Measurements from ENCODE around the gene RASGRF1.
A peak's percentile ranks its signal among the peaks of the same experiment; 100 is the strongest.

The RASGRF1 gene

DNA sequence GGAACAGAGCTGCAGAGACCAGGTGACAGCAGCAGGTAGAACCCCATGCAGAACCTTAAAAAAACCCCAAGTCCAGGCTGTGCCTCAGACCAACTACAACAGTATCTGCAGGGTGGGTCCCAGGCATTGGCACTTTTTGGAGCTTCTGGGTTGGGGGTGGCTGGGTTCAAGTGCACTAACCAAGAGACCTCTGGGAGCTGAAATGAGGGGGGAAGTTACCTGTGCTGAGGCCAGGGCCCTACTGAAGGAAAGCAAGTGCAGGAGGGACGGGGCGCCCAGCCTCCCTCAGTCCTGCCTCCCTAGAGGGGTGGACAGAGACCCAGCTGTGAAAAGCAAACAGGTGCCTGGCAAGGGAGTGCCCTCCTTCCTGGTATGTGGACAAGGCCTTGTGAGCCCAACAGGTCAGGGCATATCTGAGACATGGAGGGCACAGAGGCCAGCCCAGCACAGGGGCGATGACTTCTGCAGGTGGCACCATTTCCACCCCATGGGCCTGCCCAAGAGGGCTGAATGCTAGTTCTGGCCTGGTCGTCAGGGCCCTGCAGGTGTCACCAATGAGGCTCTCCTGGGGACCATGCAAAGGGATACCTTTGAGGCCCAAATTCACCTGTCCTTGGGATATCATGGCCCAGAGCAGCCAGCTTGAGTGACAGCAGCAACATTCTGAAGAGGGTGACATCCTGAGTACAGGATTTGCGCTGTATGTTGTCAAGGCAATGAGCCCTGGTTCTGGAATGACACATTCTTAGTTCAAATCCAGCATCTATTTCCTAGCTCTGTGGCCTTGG, 164.4 kb downstream of the RASGRF1 start:
- no peak for DNase-seq

DNA sequence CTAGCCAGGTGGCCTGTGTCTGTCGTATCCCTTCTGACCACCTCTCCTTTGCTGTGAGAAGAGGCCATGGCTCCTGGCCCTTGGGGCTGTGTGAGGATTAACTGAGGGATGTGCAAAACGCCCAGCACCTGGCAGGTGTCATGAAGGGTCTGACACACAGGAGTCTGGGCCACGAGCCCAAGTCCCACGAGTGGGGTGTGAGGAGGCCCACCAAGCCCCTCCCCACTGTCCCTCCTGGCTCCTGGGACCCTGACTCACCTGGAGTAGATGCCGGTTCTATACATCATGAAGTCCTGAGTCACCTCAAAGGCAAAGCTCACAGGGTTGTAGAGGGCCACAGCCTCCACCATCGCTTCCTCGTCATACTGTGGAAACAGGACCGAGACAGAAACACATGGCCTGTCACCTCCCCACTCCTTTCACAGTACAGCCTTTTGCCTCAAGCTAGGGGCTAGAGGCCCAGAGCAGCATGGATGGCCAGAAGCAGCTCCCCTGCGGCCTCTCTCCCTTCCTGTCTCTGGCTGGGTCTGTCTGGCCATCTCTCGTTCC, 165.4 kb downstream of the RASGRF1 start:
- DNase-seq = no peak

DNA sequence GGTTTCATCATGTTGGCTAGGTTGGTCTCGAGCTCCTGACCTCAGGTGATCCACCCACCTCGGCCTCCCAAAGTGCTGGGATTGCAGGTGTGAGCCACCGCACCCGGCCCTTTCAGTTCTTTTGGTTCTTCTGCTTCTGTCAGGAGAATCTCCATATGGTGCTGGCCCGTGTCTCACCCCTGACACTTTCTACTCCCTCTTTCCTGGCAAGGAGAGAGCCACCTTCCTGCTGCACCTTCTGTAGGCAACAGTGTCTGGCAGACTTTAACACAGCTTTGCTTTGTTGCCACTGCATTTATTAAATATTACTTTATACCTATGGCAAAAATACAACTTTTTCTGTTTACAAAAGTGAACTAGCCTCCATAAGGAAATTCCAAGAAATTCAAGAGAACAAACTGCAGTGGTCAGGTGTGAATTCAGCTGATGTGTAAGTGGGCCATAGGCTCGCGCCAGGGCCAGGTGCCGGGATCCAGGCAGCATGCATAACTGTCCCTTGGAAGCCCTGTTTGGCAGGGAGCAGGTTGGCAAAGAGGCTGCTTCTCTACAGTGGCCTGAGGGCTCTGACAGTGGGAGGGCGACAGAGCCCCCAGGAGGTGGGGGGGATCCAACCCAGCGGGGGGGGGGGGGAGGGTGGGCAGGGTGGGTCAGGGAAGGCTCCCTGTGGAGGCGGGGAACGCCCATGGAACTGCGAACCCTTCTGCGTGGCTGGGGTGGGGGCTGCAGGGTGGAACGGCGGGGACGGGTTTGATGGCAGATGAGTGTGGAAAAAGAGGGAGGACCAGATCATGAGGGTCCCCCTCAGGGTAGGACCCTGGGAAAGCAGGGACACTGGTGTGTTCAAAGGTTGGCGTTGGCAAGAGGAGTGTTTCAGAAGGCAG, 166.9 kb downstream of the RASGRF1 start:
- DNase-seq = no peak

DNA sequence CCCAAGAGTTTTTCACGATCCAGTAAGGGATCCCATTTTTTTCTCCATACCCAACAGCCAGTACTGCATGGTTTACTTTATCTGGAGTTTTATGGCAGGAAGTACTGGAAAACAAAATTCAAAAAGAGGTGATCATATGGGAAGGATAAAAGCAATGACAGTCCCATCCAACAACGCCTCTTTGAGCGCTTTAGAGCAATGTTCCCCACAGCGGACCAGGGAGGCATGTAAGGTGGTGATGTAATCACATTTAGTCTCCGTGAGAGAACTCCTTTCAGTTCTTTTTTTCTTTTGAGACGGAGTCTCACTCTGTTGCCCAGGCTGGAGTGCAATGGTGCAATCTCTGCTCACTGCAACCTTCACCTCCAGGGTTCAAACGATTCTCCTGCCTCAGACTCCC, 167.6 kb downstream of the RASGRF1 start:
- no peak for DNase-seq

DNA sequence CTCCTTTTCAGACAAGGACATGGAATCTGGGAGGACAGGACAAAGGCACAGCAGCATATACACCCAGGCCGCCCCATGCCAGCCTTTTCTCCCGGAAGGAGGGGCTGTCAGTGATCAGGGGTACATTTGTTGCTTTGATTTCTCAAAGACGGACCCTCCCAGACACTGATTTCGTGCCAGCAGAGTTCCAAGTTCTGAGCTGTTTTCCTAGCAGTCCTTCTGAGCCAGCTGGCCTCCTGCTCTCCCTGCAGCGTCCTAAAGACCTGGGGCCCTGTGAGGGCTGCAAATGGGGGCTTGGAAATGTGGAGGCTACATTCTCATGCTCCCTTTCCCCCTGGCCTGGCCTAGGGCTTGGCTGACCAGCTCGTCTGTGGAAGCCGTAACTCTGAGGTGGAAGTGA, 168.1 kb downstream of the RASGRF1 start:
- no peak for DNase-seq

DNA sequence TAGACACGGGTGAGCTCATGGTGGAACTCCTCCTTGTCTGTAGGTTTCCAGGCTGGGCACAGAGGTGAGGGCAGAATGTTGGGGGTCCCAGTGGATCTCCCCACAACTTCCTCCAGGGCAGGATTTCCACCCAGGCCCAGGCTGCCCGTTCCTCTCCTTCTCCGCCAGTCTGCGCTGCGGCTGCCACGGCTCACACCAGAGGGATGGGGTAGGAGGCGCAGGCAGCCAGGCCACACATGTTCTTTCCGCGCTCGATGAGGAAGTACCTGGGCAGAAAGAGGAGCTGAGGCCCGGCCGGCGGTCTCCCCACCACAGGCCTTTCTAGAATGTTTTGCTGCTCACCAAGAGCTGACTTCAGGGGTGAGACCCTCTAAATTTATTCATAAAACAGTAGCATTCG, 168.6 kb downstream of the RASGRF1 start:
- no peak for DNase-seq

DNA sequence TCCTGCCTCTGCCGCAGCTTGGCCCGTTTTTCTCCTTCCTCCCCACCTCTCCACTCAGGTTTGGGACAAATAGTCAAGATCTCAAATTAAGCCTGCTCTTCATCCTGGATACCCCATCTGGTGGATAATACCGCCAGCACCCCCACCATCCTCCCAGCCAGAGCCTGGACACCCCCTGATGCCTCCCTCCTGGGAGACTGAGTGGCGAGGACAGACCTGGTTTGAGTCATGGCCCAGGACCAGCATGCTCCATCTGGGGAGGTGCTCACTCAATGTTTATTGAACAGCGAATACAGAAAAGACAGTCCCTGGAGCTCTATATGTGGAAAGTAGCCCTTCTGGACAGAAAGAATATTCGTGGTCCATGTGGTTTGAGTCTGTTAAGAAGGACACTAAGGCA, 169.1 kb downstream of the RASGRF1 start:
- no peak for DNase-seq

DNA sequence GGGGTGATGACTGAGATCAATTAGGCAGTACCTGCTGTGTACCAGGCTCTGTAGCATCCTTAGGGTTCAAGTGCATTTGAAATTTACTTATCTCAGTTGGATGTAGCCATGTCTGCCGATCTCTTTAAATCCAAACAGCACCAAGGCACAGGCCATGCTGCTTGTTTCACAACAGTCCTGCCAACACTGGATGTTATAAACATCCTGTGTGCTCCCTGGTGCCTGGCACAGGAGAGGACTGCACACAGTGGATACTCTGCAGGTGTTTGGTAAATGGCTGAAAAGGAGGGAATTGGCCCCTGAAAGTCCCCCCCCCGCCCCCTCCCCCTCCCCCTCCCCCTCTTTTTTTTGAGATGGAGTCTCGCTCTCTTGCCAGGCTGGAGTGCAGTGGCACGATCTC, 172.7 kb downstream of the RASGRF1 start:
- DNase-seq = no peak

DNA sequence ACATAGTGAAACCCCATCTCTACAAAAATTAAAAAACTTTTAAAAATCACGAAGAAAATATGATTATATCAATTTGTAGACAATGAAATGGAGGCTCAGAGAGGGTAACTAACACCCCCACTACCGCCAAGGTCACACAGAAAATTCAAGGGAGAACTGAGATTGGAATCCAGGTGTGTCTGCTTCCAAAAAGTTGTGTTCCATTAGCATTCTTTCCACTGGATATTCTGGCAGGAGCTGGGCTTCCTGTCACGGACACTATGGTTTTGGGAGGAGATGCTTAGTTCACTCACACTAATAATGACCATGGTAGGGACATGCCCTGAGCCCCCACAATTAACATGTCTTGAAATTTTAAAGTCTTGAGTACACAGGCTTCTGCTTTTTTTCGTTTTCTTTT, 174.5 kb downstream of the RASGRF1 start:
- no peak for DNase-seq

DNA sequence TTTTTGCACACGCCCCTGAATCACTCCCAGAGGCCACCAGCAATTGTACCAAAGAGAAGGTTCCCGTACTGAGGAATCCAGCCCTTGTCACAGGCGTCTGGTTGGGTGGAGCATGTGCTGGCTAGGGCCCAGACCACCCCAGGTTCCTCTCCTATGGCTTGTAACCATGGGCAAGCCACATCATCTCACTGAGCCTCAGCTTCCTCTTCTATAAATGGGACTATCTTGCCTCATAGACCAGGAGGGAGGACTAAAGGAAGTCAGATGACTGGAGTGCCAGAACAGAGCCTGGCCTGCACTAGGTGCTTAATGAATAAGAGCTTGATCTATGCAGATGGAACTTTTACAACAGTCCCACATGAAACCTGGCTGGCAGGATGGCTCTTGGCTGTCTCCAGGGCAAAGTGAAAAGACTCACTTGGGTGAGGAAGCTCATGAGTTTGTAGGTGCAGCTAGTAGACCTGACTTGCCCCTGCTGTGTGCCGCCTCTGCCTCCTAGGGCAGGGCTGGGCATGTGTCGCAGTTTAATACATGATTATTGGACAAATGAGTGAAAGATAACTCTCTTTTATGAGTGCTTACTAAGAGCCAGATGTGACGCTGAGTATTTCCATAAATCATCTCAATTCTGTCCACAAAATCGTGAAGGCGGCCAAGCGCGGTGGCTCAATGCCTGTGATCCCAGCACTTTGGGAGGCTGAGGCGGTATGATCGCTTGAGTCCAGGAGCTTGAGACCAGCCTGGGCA, 175.1 kb downstream of the RASGRF1 start:
- peak; percentile 77 for DNase-seq

DNA sequence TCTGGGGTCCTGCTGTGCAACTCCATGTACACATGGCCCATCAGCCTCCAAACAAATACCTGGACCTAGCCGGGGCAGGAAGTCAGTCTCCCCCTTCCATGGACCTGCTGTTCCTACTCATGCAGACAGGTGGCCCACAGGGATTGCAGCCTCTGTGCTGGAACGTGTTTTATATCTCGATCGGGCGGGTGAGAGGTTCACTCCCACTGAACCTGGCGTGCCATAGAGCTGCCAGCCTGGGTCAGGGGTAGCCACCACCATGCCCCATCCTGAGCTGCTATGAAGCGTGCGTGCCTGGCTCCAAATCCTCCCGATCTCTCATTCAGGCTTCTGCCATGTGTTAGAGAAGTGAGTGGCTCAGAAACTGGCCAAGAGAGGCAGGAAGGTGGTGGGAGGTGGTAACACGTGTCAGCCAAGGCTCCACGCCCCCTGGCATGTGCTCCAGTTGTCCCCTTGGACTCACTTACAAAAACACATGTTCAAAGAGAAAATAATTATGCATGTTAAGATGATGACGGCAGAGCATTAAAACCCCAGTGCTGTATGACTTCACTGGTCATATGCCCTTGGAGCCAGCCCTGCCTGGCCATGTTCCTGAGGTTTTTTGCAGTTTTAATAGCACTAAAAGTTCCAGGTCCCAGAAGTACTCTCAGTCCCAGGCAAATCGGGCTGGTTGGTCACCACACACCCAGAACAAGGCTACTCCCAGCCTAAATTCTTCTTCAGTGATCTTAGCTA, 176.4 kb downstream of the RASGRF1 start:
- no peak for DNase-seq

DNA sequence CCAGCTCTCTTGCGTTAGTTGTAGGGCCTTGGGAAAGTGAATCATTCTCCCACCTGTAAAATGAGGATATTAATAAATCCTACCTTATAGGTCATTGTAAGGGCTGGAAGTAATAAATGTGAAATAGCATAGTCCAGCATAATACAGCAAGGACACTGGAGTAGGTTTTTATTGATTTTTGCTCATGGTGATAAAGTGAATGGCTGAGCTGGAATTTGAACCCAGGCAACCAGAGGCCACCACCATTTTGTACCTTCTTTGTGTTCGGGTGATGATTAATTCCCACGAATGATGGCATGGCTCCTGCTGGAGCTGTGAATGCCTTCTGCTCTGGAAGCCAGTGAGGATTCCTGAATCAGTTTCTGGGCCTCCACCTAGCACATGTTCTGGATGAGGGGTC, 177.6 kb downstream of the RASGRF1 start:
- no peak for DNase-seq

DNA sequence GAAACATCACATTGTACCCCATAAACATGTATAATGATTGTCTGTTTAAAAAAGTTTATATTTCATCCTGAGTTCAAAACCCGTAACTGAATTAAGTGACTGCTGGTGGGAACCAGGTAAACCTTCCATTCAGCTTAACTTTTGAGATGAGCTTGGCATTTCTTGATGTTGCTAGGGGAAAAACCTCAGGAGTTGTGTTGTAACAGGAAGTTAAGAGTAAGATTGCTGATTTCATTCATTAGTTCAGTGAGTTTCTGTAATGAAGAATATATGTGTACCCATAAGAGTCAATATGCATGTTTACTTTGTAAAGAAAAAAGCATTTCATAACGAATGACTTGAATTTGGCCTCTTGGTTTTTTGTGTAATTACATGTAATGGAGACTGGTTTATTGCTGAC, 178.3 kb downstream of the RASGRF1 start:
- no peak for DNase-seq

DNA sequence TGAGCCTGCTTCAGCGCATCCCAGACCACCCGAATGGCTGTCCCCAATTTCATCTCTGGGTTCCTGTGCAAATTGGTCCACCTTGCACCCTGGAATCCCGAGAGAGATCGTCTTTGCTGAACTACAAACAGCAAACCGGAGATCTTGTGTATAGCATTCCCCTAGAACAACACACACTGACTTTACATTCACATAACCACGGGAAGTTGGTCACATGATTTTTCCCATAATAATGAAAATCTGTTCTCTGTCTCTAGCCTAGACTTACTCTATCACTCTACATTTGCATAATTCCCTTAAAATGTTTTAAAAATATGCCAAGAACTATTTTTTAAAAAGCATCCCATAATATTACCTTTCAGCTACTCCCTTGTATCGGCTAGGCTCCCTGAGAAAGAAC, 180.3 kb downstream of the RASGRF1 start:
- DNase-seq = no peak

All from GF-D8 (cell line).